CD14-positive monocyte (primary cell): Measurements from ENCODE around the gene PTPRN2. TPM values are rescaled to one million over a fixed set of nuclear protein-coding genes. Genes with fewer than 3 reads are reported as not detected.

Experiments
- DNase-seq, 3 donors: peaks; one replicate each; pipeline ENCODE4 v3.0.0-alpha.2; 2011 to 2022
- H2AFZ ChIP-seq: 2 replicates; pipeline ENCODE4 v1.6.0; 2012; ENCODE audit warnings: mild to moderate bottlenecking, low read depth, low read length, inconsistent platforms; ENCODE audit not compliant: insufficient read depth, poor library complexity, severe bottlenecking
- H3K27ac ChIP-seq, 2 donors: 1 replicate in 1 of 2; 2 replicates in 1 of 2; pipeline ENCODE4 v1.5.1; 2012 to 2013; ENCODE audit warnings: low read length in 2 of 2, control low read depth in 1 of 2, inconsistent platforms in 1 of 2, low read depth in 1 of 2, mild to moderate bottlenecking in 1 of 2
- H3K27me3 ChIP-seq, 2 donors: one replicate each; pipeline versions ENCODE4 v1.6.0 to v1.6.1; 2011 to 2013; ENCODE audit warnings: low read length in 2 of 2; ENCODE audit not compliant: control insufficient read depth in 2 of 2, insufficient read depth in 2 of 2
- H3K36me3 ChIP-seq, 2 donors: replicated peaks in 1 of 2; 1 replicate in 1 of 2; 2 replicates in 1 of 2; pipeline versions ENCODE4 v1.5.1 to v1.6.1; 2012 to 2013; ENCODE audit warnings: low read length in 2 of 2, control low read depth in 1 of 2, inconsistent platforms in 1 of 2, mild to moderate bottlenecking in 1 of 2; ENCODE audit not compliant: insufficient read depth in 2 of 2, control insufficient read depth in 1 of 2
- H3K4me1 ChIP-seq, 2 donors: 1 replicate in 1 of 2; 2 replicates in 1 of 2; pipeline versions ENCODE4 v1.5.1 to v1.6.1; 2012 to 2013; ENCODE audit warnings: low read length in 2 of 2, control low read depth in 1 of 2, inconsistent platforms in 1 of 2, mild to moderate bottlenecking in 1 of 2, moderate library complexity in 1 of 2; ENCODE audit not compliant: insufficient read depth in 2 of 2, control insufficient read depth in 1 of 2
- H3K4me2 ChIP-seq: replicated peaks from 2 replicates; pipeline ENCODE3; 2012; ENCODE audit warnings: low read length, moderate library complexity, mild to moderate bottlenecking; ENCODE audit not compliant: poor library complexity, severe bottlenecking; ENCODE audit errors: extremely low read depth
- H3K4me3 ChIP-seq, 3 experiments: fragments of 200-600 bp in 1 of 3; sonication (generic) in 1 of 3; replicated peaks in 1 of 3; 1 replicate in 2 of 3; 2 replicates in 1 of 3; pipeline ENCODE4 v1.5.1; 2011 to 2013; ENCODE audit warnings: low read length in 3 of 3, mild to moderate bottlenecking in 3 of 3, control low read depth in 2 of 3, low read depth in 2 of 3, inconsistent platforms in 1 of 3, moderate library complexity in 1 of 3
- H3K79me2 ChIP-seq: 2 replicates; pipeline ENCODE4 v1.6.0; 2012; ENCODE audit warnings: mild to moderate bottlenecking, control low read depth, inconsistent platforms, low read length, moderate library complexity; ENCODE audit not compliant: insufficient read depth
- H3K9ac ChIP-seq: 2 replicates; pipeline ENCODE4 v1.6.0; 2017; ENCODE audit warnings: low read length, mild to moderate bottlenecking; ENCODE audit not compliant: insufficient read depth, poor library complexity, severe bottlenecking
- H3K9me3 ChIP-seq, 2 donors: replicated peaks in 1 of 2; 1 replicate in 1 of 2; 2 replicates in 1 of 2; pipeline versions ENCODE4 v1.5.1 to v1.6.1; 2012 to 2013; ENCODE audit warnings: low read length in 2 of 2, control low read depth in 1 of 2; ENCODE audit not compliant: control insufficient read depth in 1 of 2, insufficient read depth in 1 of 2
- H4K20me1 ChIP-seq: 2 replicates; pipeline ENCODE4 v1.6.0; 2012; ENCODE audit warnings: mild to moderate bottlenecking, low read length, control low read depth, moderate library complexity; ENCODE audit not compliant: insufficient read depth
- H3K27ac Mint-ChIP-seq, 7 donors: one replicate each; pipeline ENCODE4 v1.8.0; 2020; ENCODE audit warnings: mild to moderate bottlenecking in 7 of 7, mixed read lengths in 7 of 7, moderate library complexity in 6 of 7, inconsistent platforms in 2 of 7
- H3K27me3 Mint-ChIP-seq, 3 donors: one replicate each; pipeline ENCODE4 v1.8.0; 2021 to 2022; ENCODE audit warnings: low read depth in 3 of 3, mild to moderate bottlenecking in 3 of 3, mixed read lengths in 3 of 3, moderate library complexity in 3 of 3, inconsistent platforms in 1 of 3
- H3K36me3 Mint-ChIP-seq, 2 donors: one replicate each; pipeline ENCODE4 v1.8.0; 2020; ENCODE audit warnings: mixed read lengths in 2 of 2, inconsistent platforms in 1 of 2, mild to moderate bottlenecking in 1 of 2
- H3K4me1 Mint-ChIP-seq: one replicate; pipeline ENCODE4 v1.8.0; 2020; ENCODE audit warnings: mild to moderate bottlenecking, mixed read lengths
- H3K4me3 Mint-ChIP-seq, 2 donors: one replicate each; pipeline ENCODE4 v1.8.0; 2020; ENCODE audit warnings: mild to moderate bottlenecking in 2 of 2, mixed read lengths in 2 of 2, moderate library complexity in 1 of 2
- H3K9me3 Mint-ChIP-seq, 7 donors: one replicate each; pipeline ENCODE4 v1.8.0; 2020 to 2022; ENCODE audit warnings: mixed read lengths in 7 of 7, mild to moderate bottlenecking in 6 of 7, moderate library complexity in 6 of 7, inconsistent platforms in 2 of 7
- CTCF ChIP-seq: fragments of 200-600 bp; IDR thresholded peaks from one replicate; pipeline ENCODE4 v1.8.0; 2022; ENCODE audit warnings: antibody characterized with exemption, mild to moderate bottlenecking
- WGBS: methylation state at CpG from one replicate; pipeline ENCODE4 v1.1.5; 2013; ENCODE audit warnings: missing lambda C conversion rate; ENCODE audit not compliant: insufficient coverage; 5-methylcytosine and 5-hydroxymethylcytosine counted together
- intact Hi-C, 2 donors: fragments of 100-400 bp; cut with micrococcal nuclease; formaldehyde crosslinking; loops; one replicate each; pipeline versions ENCODE4 v1.15.0 to v1.15.1; 2023
- polyA plus RNA-seq, 3 donors: library from polyadenylated mRNA; depleted of rRNA in 1 of 3; unstranded in 2 of 3; stranded (reverse) in 1 of 3; fragments of 300-500 nt in 2 of 3; fragments of >200 nt in 1 of 3; fragmentation: Illumina TruSeq in 2 of 3; gene quantifications; 1 replicate in 2 of 3; 2 replicates in 1 of 3; pipeline ENCODE4 v1.2.3, GENCODE V29; 2012 to 2021

The PTPRN2 gene
- polyA plus RNA-seq, 3 donors = 0.25 to 1.4 (median 0.97) TPM

GRCh38 chr7:158328376-158329013, 259.1 kb downstream of the PTPRN2 start:
- no peak for TF ChIP-seq CTCF
- WGBS = 91% methylated on average over 9 of the region's 16 CpGs
- no peaks in the 10 kb centered on the region for H3K79me2 ChIP-seq

DNA sequence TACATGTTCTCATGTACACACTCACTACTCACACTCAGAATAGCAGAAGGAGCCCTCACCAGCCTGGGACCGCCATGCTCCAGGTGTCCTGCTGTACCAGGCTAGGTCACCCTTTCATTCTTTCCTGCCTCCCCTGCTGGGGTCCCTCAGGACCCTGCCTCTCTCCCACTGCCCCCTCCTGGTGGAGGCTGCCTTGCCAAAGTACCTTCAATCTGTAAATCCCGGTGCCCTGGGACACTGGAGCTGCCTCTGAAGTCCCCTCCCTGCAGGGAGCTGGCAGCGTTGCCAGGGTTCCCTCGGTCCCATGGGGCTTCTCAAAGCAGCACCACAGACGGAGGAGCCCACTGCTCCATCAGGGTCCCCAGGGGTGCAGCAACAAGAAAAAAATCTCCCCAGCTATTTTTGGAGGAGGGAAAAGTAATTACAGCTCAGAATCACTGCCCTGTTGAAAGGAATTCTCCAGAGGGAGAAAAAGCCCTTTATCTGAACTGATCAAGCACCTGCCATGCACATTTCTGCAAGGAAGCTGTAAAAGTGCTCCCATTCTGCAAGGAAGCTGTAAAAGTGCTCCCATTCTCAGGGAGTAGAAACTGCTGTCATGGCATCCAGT, 259.9 kb downstream of the PTPRN2 start:
- no peak overlapping the region for H3K9ac ChIP-seq
- no peak overlapping the region for H3K27ac ChIP-seq
- Mint-ChIP-seq H3K27me3 (no peaks in the 10 kb centered on the region), H3K9me3 (peaks cover 37 to 74% (median 50%) of the 10 kb centered on the region in 7 donors), H3K36me3 (no peaks in the 10 kb centered on the region), H3K27ac (no peak overlapping the region), H3K4me3 (no peak overlapping the region), H3K4me1 (no peaks in the 10 kb centered on the region)
- intact Hi-C loops = no loop called here
- H2AFZ ChIP-seq = no peak overlapping the region
- H3K36me3 ChIP-seq = no peaks in the 10 kb centered on the region
- H3K4me3 ChIP-seq = no peak overlapping the region
- H3K79me2 ChIP-seq = no peaks in the 10 kb centered on the region
- no peaks in the 10 kb centered on the region for H4K20me1 ChIP-seq
- no peak for TF ChIP-seq CTCF
- H3K4me1 ChIP-seq = no peaks in the 10 kb centered on the region
- H3K9me3 ChIP-seq = peaks cover 55 to 63% of the 10 kb centered on the region in 2 donors
- 66% methylated on average over 3 of the region's 5 CpGs for WGBS
- no peak for DNase-seq
- no peaks in the 10 kb centered on the region for H3K27me3 ChIP-seq
- H3K4me2 ChIP-seq = no peak overlapping the region

More at GRCh38 chr7:158328376-158329013, 259.1 kb downstream of the PTPRN2 start:
- DNase-seq = no peak
- Histone ChIP-seq H3K27ac (no peak overlapping the region), H3K9me3 (peaks cover 63 to 64% of the 10 kb centered on the region in 2 donors), H3K4me2 (no peak overlapping the region), H3K36me3 (no peaks in the 10 kb centered on the region), H3K4me1 (no peaks in the 10 kb centered on the region), H3K9ac (no peak overlapping the region), H2AFZ (no peak overlapping the region), H3K4me3 (no peak overlapping the region), H3K27me3 (no peaks in the 10 kb centered on the region), H4K20me1 (no peaks in the 10 kb centered on the region)
- Mint-ChIP-seq H3K9me3 (peaks cover 42 to 75% (median 56%) of the 10 kb centered on the region in 7 donors), H3K27me3 (no peaks in the 10 kb centered on the region), H3K36me3 (no peaks in the 10 kb centered on the region), H3K4me1 (no peaks in the 10 kb centered on the region), H3K27ac (no peak overlapping the region), H3K4me3 (no peak overlapping the region)
- intact Hi-C loops = no loop called here
